HEK293T (cell line): Measurements from ENCODE around the gene ZNF280A.
"Not testable (repeated sequence)": the region's sequence is repeated elsewhere in the genome, so short reads cannot be mapped to it uniquely, and the experiment has no call there.

Source experiments
- ARNT ChIP-seq: fragments of 450-650 bp; IDR thresholded peaks from 2 replicates; pipeline ENCODE4 v1.6.1; 2017; ENCODE audit warnings: mild to moderate bottlenecking
- BHLHE40 ChIP-seq: fragments of 450-650 bp; IDR thresholded peaks from 2 replicates; pipeline ENCODE4 v1.6.1; 2016; ENCODE audit warnings: mild to moderate bottlenecking, moderate library complexity, borderline replicate concordance
- CTBP1 ChIP-seq: fragments of 450-650 bp; IDR thresholded peaks from 2 replicates; pipeline ENCODE4 v1.6.1; 2016; ENCODE audit warnings: borderline replicate concordance
- HDGF ChIP-seq: fragments of 450-650 bp; IDR thresholded peaks from 2 replicates; pipeline ENCODE4 v1.6.1; 2017; ENCODE audit warnings: antibody characterized with exemption, borderline replicate concordance
- SUZ12 ChIP-seq: fragments of 450-650 bp; IDR thresholded peaks from 2 replicates; pipeline ENCODE4 v1.6.1; 2016; ENCODE audit warnings: mild to moderate bottlenecking

DNA sequence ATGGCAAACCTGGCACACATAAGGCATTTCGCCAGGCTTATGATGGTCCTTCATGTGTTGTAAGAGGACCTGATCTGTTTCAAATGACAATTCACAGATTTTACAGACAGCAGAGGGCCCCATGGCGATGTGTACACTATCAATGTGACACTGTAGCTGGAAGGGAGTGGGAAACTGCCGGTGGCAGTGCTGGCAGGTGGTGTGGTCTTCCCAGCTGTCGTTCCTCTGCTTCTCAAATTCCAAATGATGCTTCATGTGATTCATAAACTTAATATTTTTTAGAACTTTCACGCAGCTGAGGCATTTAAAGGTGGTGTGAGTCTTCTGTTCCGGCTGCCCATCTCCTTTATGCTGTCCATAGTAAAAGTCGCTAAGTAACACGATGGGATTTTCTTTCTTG is 5.6 kb downstream of the ZNF280A start:
- not testable (repeated sequence) for TF ChIP-seq HDGF, SUZ12, BHLHE40, CTBP1, ARNT
